ENCODE measurements around the gene CREB3L2. TPM values are rescaled to one million over a fixed set of nuclear protein-coding genes. Genes with fewer than 3 reads are reported as not detected.

The CREB3L2 gene
- total and polyA plus RNA-seq, 2 donors (not counting 1 experiment from before 2014, with no cell fraction given) = 13.8 to 25.1 TPM

GRCh38 chr7:137987018-137987349 lies 14.9 kb downstream of the CREB3L2 start:
- peak overlapping the region; percentile 17 for H2AFZ ChIP-seq (ENCODE audit: insufficient read depth, low read depth, low read length, poor library complexity, severe bottlenecking)
- no peak for ATAC-seq (ENCODE audit: low read depth)

More at GRCh38 chr7:137987018-137987349, 14.9 kb downstream of the CREB3L2 start:
- Mint-ChIP-seq H3K4me3 (peak overlapping the region; percentile 58), H3K27me3 (no peaks in the 10 kb centered on the region), H3K9me3 (ENCODE audit: insufficient read depth) (peaks cover 6% of the 10 kb centered on the region), H3K27ac (no peak overlapping the region), H3K4me1 (peaks cover 18% of the 10 kb centered on the region)
- no peaks in the 10 kb centered on the region for H3K27me3 ChIP-seq (replicated peaks in 1 of 4; ENCODE audit: control extremely low read depth in 1 of 4, control insufficient read depth in 3 of 4, insufficient read depth in 4 of 4, low read length in 3 of 4)
- H3K27ac ChIP-seq (ENCODE audit: low read length in 2 of 2) = peak overlapping the region; percentile 89 to 94
- intact Hi-C loops (cut with micrococcal nuclease) = no loop called here
- no peak for DNase-seq
- no peaks in the 10 kb centered on the region for H3K36me3 ChIP-seq (replicated peaks in 1 of 2; ENCODE audit: control extremely low read depth in 1 of 2, control insufficient read depth in 1 of 2, extremely low read depth in 1 of 2, insufficient read depth in 2 of 2, low read length in 1 of 2)
- H3K4me2 ChIP-seq (replicated peaks; ENCODE audit: low read depth, low read length, poor library complexity, severe bottlenecking) = peak overlapping the region; percentile 59
- no peak overlapping the region for H3K4me3 ChIP-seq (ENCODE audit: control extremely low read depth in 1 of 5, extremely low read depth in 1 of 5, insufficient read depth in 1 of 5, low read depth in 2 of 5, low read length in 4 of 5)
- H3K9me3 ChIP-seq (ENCODE audit: control extremely low read depth in 1 of 3, control insufficient read depth in 2 of 3, insufficient read depth in 1 of 3, low read length in 2 of 3) = peaks cover 0 to 16% (median 9%) of the 10 kb centered on the region in 3 donors
- no CpG with 5 or more reads among the region's 3 CpGs for WGBS (ENCODE audit: insufficient coverage)
- POLR2A ChIA-PET = no interaction called here
- H3K9ac ChIP-seq (ENCODE audit: low read length) = no peak overlapping the region
- peaks cover 74% of the 10 kb centered on the region for H3K79me2 ChIP-seq (ENCODE audit: control insufficient read depth, insufficient read depth, low read length)
- no peaks in the 10 kb centered on the region for H4K20me1 ChIP-seq (ENCODE audit: control insufficient read depth, insufficient read depth, low read length, poor library complexity, severe bottlenecking)
- TF ChIP-seq CTCF (IDR thresholded peaks at IDR 0.05) = no peak
- CTCF ChIA-PET = interaction anchor here (0.6 to 3.2 kb wide), 7 partner anchors 8 to 83 kb away, joined by 3 to 32 read pairs (median 7); partner anchors contain the start of gene CREB3L2
- H3K4me1 ChIP-seq (ENCODE audit: control insufficient read depth in 2 of 2, insufficient read depth in 2 of 2, low read length in 2 of 2) = peaks cover 60 to 68% of the 10 kb centered on the region in 2 donors

All from B cell (primary cell).